Transverse colon (tissue), 4 donors: ENCODE results near the gene EGLN2. TPM values are rescaled to one million over a fixed set of nuclear protein-coding genes. Genes with fewer than 3 reads are reported as not detected.

Source experiments
- DNase-seq: peaks from one replicate; pipeline ENCODE4 v3.0.0-alpha.2; 2019
- H3K27ac ChIP-seq, 4 donors: fragments of 200-600 bp; sonication (generic); 2 replicates each; pipeline ENCODE4 v1.5.1; 2016 to 2018; ENCODE audit warnings: inconsistent platforms in 4 of 4
- H3K27me3 ChIP-seq: fragments of 200-600 bp; sonication (generic); 2 replicates; pipeline ENCODE4 v1.5.1; 2017; ENCODE audit warnings: inconsistent platforms
- H3K36me3 ChIP-seq, 4 donors: fragments of 200-600 bp; sonication (generic); 2 replicates each; pipeline ENCODE4 v1.5.1; 2017 to 2019; ENCODE audit warnings: inconsistent platforms in 4 of 4
- H3K4me1 ChIP-seq, 4 donors: fragments of 200-600 bp; sonication (generic); 2 replicates each; pipeline ENCODE4 v1.5.1; 2017 to 2020; ENCODE audit warnings: inconsistent platforms in 4 of 4
- H3K4me3 ChIP-seq, 4 donors: fragments of 200-600 bp; sonication (generic); 1 replicate in 1 of 4; 2 replicates in 3 of 4; pipeline versions ENCODE4 v1.5.1 to v1.6.1; 2017 to 2019; ENCODE audit warnings: inconsistent platforms in 4 of 4
- H3K9me3 ChIP-seq, 2 donors: fragments of 200-600 bp; sonication (generic); 2 replicates each; pipeline ENCODE4 v1.5.1; 2017 to 2019; ENCODE audit warnings: inconsistent platforms in 2 of 2
- EP300 ChIP-seq: sonication (generic); formaldehyde crosslinking; IDR thresholded peaks from one replicate; pipeline ENCODE4 v1.6.1; 2017; ENCODE audit warnings: antibody characterized with exemption, low read depth
- POLR2A ChIP-seq: fragments of 450-650 bp; IDR thresholded peaks from one replicate; pipeline ENCODE4 v1.6.1; 2016; ENCODE audit warnings: antibody characterized with exemption, mild to moderate bottlenecking, moderate library complexity
- POLR2AphosphoS5 ChIP-seq, 3 donors: sonication (generic); formaldehyde crosslinking; IDR thresholded peaks; one replicate each; pipeline ENCODE4 v1.6.1; 2016; ENCODE audit warnings: antibody characterized with exemption in 3 of 3
- WGBS, 2 donors: methylation state at CpG; one replicate each; pipeline ENCODE4 v1.1.5; 2018; ENCODE audit warnings: low coverage in 1 of 2; 5-methylcytosine and 5-hydroxymethylcytosine counted together
- in situ Hi-C, 4 donors: fragments of 200-750 bp; cut with MboI; loops; one replicate each; pipeline versions ENCODE4 v1.15.0 to v1.15.1; 2017; ENCODE audit warnings: low sequenced_read_pairs in 3 of 4, low pct_ligation_motif_present in 1 of 4, low pct_unique_long_range_greater_than_20kb in 1 of 4
- intact Hi-C: fragments of 100-400 bp; cut with DNase I; formaldehyde crosslinking; loops from one replicate; pipeline ENCODE4 v1.15.1; 2023; ENCODE audit warnings: low total_unique reads
- total RNA-seq, 4 donors: library from RNA; depleted of rRNA; stranded (reverse); fragments of >200 nt; gene quantifications; one replicate each; pipeline ENCODE4 v1.1.0, GENCODE V29; 2016
- TF ChIP-seq, protein P1 (sequence below), 5 experiments: fragments of 200-600 bp in 3 of 5; fragments of 450-650 bp in 2 of 5; sonication (generic) in 3 of 5; IDR thresholded peaks; 1 replicate in 2 of 5; 2 replicates in 3 of 5; pipeline ENCODE4 v1.5.1; 2016 to 2017; ENCODE audit warnings: antibody characterized with exemption in 5 of 5, inconsistent platforms in 3 of 5, mild to moderate bottlenecking in 2 of 5, moderate library complexity in 1 of 5

Gene EGLN2
- total RNA-seq, 4 donors from 2014 or later = 102 to 123 (median 115) TPM

DNA sequence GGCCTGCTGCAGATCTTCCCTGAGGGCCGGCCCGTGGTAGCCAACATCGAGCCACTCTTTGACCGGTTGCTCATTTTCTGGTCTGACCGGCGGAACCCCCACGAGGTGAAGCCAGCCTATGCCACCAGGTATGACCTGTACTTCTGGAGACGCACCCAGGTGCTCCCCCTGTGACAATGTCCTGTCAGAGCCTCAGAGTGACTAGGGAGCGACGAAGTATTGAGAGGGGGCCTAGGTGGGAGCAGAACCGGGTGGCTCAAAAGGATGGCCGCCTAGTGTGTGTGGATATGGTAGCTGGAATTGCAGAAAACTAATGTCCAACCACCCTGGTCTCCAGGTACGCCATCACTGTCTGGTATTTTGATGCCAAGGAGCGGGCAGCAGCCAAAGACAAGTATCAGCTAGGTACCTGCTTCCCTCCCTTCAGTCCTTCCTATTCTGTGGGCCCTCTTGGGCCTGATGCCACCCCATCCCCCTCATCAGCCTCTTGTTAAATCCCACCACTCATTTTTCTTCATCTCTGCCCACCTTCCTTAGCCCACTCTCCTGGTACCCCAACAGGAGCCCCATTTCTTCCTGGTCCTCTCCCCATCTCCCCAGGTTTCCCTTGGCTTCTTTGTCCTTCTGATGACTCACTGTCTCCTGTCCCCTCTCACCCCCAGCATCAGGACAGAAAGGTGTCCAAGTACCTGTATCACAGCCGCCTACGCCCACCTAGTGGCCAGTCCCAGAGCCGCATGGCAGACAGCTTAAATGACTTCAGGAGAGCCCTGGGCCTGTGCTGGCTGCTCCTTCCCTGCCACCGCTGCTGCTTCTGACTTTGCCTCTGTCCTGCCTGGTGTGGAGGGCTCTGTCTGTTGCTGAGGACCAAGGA lies 8.4 kb downstream of the EGLN2 start:
- Histone ChIP-seq H3K4me1 (peaks cover 48 to 77% (median 61%) of the 10 kb centered on the region in 4 donors), H3K36me3 (no peaks in the 10 kb centered on the region), H3K27ac (peak overlapping the region; percentile 91 to 97 (median 96)), H3K27me3 (no peaks in the 10 kb centered on the region), H3K4me3 (no peak overlapping the region), H3K9me3 (no peaks in the 10 kb centered on the region)
- TF ChIP-seq POLR2AphosphoS5 (IDR thresholded peaks at IDR 0.05) = no peak
- TF ChIP-seq, protein P1, sequence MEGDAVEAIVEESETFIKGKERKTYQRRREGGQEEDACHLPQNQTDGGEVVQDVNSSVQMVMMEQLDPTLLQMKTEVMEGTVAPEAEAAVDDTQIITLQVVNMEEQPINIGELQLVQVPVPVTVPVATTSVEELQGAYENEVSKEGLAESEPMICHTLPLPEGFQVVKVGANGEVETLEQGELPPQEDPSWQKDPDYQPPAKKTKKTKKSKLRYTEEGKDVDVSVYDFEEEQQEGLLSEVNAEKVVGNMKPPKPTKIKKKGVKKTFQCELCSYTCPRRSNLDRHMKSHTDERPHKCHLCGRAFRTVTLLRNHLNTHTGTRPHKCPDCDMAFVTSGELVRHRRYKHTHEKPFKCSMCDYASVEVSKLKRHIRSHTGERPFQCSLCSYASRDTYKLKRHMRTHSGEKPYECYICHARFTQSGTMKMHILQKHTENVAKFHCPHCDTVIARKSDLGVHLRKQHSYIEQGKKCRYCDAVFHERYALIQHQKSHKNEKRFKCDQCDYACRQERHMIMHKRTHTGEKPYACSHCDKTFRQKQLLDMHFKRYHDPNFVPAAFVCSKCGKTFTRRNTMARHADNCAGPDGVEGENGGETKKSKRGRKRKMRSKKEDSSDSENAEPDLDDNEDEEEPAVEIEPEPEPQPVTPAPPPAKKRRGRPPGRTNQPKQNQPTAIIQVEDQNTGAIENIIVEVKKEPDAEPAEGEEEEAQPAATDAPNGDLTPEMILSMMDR (IDR thresholded peaks at IDR 0.05) = peak in 2 of 5 experiments; percentile 30 to 42
- WGBS, 2 donors = 74 to 83% methylated on average over 2 to 18 of the region's 18 CpGs
- in situ Hi-C loops = loop anchor here in 1 of 4 donors (25.0 kb wide), 1 partner anchor 95 kb away; the partner anchor contains the start of genes COQ8B and ITPKC
- no peak for DNase-seq
- intact Hi-C loops = loop anchor here (10.0 kb wide), 1 partner anchor 93 kb away; the partner anchor contains the start of genes COQ8B and ITPKC

DNA sequence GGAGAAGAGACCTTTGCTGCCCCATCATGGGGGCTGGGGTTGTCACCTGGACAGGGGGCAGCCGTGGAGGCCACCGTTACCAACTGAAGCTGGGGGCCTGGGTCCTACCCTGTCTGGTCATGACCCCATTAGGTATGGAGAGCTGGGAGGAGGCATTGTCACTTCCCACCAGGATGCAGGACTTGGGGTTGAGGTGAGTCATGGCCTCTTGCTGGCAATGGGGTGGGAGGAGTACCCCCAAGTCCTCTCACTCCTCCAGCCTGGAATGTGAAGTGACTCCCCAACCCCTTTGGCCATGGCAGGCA lies 9.0 kb downstream of the EGLN2 start:
- intact Hi-C loops = loop anchor here (10.0 kb wide), 1 partner anchor 93 kb away; the partner anchor contains the start of genes COQ8B and ITPKC
- H3K27ac ChIP-seq = peak overlapping the region in 2 of 4 donors; percentile 91 to 97
- DNase-seq = no peak
- no peaks in the 10 kb centered on the region for H3K9me3 ChIP-seq
- no peaks in the 10 kb centered on the region for H3K27me3 ChIP-seq
- H3K36me3 ChIP-seq = no peaks in the 10 kb centered on the region
- in situ Hi-C loops = loop anchor here in 1 of 4 donors (25.0 kb wide), 1 partner anchor 96 kb away; the partner anchor contains the start of genes COQ8B and ITPKC
- peaks cover 42 to 77% (median 61%) of the 10 kb centered on the region in 4 donors for H3K4me1 ChIP-seq
- no peak overlapping the region for H3K4me3 ChIP-seq
- TF ChIP-seq POLR2A (peak; percentile 9), POLR2AphosphoS5 (IDR thresholded peaks at IDR 0.05) (no peak), EP300 (no peak)
- TF ChIP-seq, protein P1 (IDR thresholded peaks at IDR 0.05) = no peak
- WGBS, 2 donors = 80% methylated on average over 2 of the region's 2 CpGs; no CpG with 5 or more reads in 1 of the 2 donors

DNA sequence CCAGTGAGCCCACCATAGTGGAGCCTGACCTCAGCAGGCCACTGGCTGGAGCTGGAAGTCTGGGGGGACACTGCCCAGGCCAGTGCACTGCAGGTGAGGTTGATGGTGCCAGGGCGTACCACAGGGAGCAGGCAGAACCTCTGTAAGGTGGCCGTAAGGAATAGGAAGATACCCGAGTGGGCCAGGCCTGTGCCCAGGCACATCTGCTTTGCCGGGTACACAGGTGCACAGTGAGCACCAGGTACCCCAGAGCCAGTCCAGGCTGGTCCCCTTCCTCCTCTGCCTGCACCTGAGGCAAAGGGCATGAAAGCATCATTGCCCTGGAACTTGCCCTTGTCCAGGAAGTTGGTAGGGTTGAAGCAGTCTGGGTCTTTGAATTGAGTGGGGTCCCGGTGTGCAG lies 9.5 kb downstream of the EGLN2 start:
- no peak for TF ChIP-seq POLR2AphosphoS5 (IDR thresholded peaks at IDR 0.05)
- TF ChIP-seq, protein P1 (IDR thresholded peaks at IDR 0.05) = no peak
- TF ChIP-seq EP300 = no peak
- no peak for TF ChIP-seq POLR2A
- H3K4me1 ChIP-seq = peaks cover 36 to 75% (median 56%) of the 10 kb centered on the region in 4 donors
- no peak overlapping the region for H3K4me3 ChIP-seq
- no peaks in the 10 kb centered on the region for H3K27me3 ChIP-seq
- no peak for DNase-seq
- peak overlapping the region in 1 of 4 donors; percentile 91 for H3K27ac ChIP-seq
- H3K36me3 ChIP-seq = no peaks in the 10 kb centered on the region
- H3K9me3 ChIP-seq = no peaks in the 10 kb centered on the region
- WGBS, 2 donors = 86% methylated on average over 5 of the region's 5 CpGs; no CpG with 5 or more reads in 1 of the 2 donors
- in situ Hi-C loops = loop anchor here in 1 of 4 donors (25.0 kb wide), 1 partner anchor 96 kb away; the partner anchor contains the start of genes COQ8B and ITPKC
- intact Hi-C loops = loop anchor here (10.0 kb wide), 1 partner anchor 94 kb away; the partner anchor contains the start of genes COQ8B and ITPKC
